HEK293T (cell line): Measurements from ENCODE around the gene CPB2.

ENCODE experiments used
- CTCF ChIA-PET: fragments of 350-600 bp; formaldehyde crosslinking; extraction: SDS; loops from one replicate; lab custom pipeline; 2021; ENCODE audit warnings: antibody characterized with exemption, inconsistent platforms; lab: Yijun Ruan, JAX
- POLR2A ChIA-PET: fragments of 350-600 bp; formaldehyde crosslinking; extraction: SDS; loops from one replicate; lab custom pipeline; 2020; ENCODE audit warnings: antibody characterized with exemption, inconsistent platforms; lab: Yijun Ruan, JAX
- DNase-seq: peaks from one replicate; pipeline ENCODE4 v3.0.0; 2012; ENCODE audit warnings: mixed read lengths; ENCODE audit errors: extremely low spot score
- ARNT ChIP-seq: fragments of 450-650 bp; IDR thresholded peaks from 2 replicates; pipeline ENCODE4 v1.6.1; 2017; ENCODE audit warnings: mild to moderate bottlenecking
- BHLHE40 ChIP-seq: fragments of 450-650 bp; IDR thresholded peaks from 2 replicates; pipeline ENCODE4 v1.6.1; 2016; ENCODE audit warnings: mild to moderate bottlenecking, moderate library complexity, borderline replicate concordance
- CTBP1 ChIP-seq: fragments of 450-650 bp; IDR thresholded peaks from 2 replicates; pipeline ENCODE4 v1.6.1; 2016; ENCODE audit warnings: borderline replicate concordance
- ELF4 ChIP-seq: fragments of 450-650 bp; IDR thresholded peaks from 2 replicates; pipeline ENCODE4 v1.6.1; 2017; ENCODE audit warnings: antibody characterized with exemption
- FOXA1 ChIP-seq: fragments of 450-650 bp; IDR thresholded peaks from 2 replicates; pipeline ENCODE4 v1.6.1; 2016; ENCODE audit warnings: mild to moderate bottlenecking
- FOXK2 ChIP-seq: fragments of 450-650 bp; IDR thresholded peaks from 2 replicates; pipeline ENCODE4 v1.6.1; 2016; ENCODE audit warnings: mild to moderate bottlenecking
- FOXM1 ChIP-seq: fragments of 450-650 bp; IDR thresholded peaks from 2 replicates; pipeline ENCODE4 v1.6.1; 2017; ENCODE audit warnings: mild to moderate bottlenecking, borderline replicate concordance
- HDGF ChIP-seq: fragments of 450-650 bp; IDR thresholded peaks from 2 replicates; pipeline ENCODE4 v1.6.1; 2017; ENCODE audit warnings: antibody characterized with exemption, borderline replicate concordance
- L3MBTL2 ChIP-seq: fragments of 450-650 bp; conservative IDR thresholded peaks from 2 replicates; pipeline ENCODE4 v1.6.1; 2016; ENCODE audit warnings: mild to moderate bottlenecking
- LEF1 ChIP-seq: fragments of 450-650 bp; IDR thresholded peaks from 2 replicates; pipeline ENCODE4 v1.6.1; 2017; ENCODE audit warnings: mild to moderate bottlenecking, borderline replicate concordance
- NFRKB ChIP-seq: fragments of 450-650 bp; IDR thresholded peaks from 2 replicates; pipeline ENCODE4 v1.6.1; 2016; ENCODE audit warnings: mild to moderate bottlenecking, moderate library complexity
- SP1 ChIP-seq: fragments of 450-650 bp; IDR thresholded peaks from 2 replicates; pipeline ENCODE4 v1.6.1; 2017
- SUZ12 ChIP-seq: fragments of 450-650 bp; IDR thresholded peaks from 2 replicates; pipeline ENCODE4 v1.6.1; 2016; ENCODE audit warnings: mild to moderate bottlenecking
- TARDBP ChIP-seq: fragments of 450-650 bp; IDR thresholded peaks from 2 replicates; pipeline ENCODE4 v1.6.1; 2016
- ZNF384 ChIP-seq: fragments of 450-650 bp; IDR thresholded peaks from 2 replicates; pipeline ENCODE4 v1.6.1; 2016
- TF ChIP-seq, protein P1 (sequence below): fragments of 450-650 bp; IDR thresholded peaks from 2 replicates; pipeline ENCODE4 v1.6.1; 2016

Gene CPB2

DNA sequence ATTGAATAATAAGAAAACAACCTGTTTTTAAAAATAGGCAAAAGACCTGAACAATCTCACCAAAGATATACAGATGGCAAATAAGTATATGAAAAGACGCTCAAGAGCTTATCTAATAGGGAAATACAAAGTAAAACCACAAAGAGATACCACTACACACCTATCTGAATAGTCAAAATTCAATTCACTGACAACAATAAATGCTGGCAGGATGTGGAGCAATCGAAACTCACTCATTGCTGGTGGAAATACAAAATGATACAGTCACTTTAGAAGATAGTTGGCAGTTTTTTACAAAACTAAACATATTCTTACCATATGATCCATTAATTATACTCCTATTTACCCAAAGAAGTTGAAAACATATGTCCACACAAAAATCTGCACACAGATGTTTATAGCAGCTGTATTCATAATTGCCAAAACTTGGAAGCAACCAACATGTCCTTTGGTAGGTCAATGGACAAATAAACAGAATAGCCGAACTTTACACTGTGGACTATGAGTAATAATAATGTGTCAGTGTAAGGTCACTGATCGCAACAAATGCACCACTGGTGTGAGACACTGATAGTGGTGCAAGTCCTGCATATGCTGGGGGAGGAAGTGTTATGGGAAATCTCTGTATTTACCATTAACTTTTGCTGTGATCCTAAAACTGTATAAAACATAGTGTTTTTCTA, 73.1 kb downstream of the CPB2 start:
- CTCF ChIA-PET = interaction anchor here (0.7 kb wide), 1 partner anchor 1944 kb away, joined by 3 read pairs; no protein-coding TSS in a partner anchor
- POLR2A ChIA-PET = no interaction called here
- no peak for DNase-seq
- no peak for TF ChIP-seq FOXA1
- no peak for TF ChIP-seq LEF1
- TF ChIP-seq CTBP1 = no peak
- TF ChIP-seq BHLHE40 = no peak
- no peak for TF ChIP-seq ARNT
- no peak for TF ChIP-seq TARDBP
- TF ChIP-seq ELF4 = no peak

DNA sequence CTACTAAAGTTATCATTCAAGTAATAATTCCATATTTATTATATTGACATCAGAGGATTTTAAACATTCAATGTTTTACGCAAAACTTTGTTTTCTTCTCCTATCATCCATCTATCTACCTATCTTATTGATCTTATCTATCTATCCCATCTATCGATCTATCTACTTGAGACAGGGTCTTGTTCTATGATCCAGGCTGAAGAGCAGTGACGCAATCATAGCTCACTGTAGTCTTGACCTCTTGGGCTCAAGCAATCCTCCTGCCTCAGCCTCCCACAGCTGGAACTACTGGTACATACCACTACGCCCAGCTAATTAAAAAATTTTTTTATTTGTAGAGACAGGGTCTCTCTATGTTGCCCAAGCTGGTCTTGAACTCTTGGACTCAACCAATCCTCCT, 79.7 kb downstream of the CPB2 start:
- ChIA-PET CTCF (no interaction called here), POLR2A (no interaction called here)
- DNase-seq = no peak
- TF ChIP-seq FOXK2 (no peak), SP1 (no peak), ZNF384 (no peak), FOXA1 (no peak), HDGF (no peak), L3MBTL2 (no peak), LEF1 (no peak), ELF4 (no peak), SUZ12 (no peak), CTBP1 (no peak), TARDBP (no peak), NFRKB (no peak), FOXM1 (no peak), BHLHE40 (no peak), ARNT (no peak)
- TF ChIP-seq, protein P1, sequence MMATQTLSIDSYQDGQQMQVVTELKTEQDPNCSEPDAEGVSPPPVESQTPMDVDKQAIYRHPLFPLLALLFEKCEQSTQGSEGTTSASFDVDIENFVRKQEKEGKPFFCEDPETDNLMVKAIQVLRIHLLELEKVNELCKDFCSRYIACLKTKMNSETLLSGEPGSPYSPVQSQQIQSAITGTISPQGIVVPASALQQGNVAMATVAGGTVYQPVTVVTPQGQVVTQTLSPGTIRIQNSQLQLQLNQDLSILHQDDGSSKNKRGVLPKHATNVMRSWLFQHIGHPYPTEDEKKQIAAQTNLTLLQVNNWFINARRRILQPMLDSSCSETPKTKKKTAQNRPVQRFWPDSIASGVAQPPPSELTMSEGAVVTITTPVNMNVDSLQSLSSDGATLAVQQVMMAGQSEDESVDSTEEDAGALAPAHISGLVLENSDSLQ = no peak

DNA sequence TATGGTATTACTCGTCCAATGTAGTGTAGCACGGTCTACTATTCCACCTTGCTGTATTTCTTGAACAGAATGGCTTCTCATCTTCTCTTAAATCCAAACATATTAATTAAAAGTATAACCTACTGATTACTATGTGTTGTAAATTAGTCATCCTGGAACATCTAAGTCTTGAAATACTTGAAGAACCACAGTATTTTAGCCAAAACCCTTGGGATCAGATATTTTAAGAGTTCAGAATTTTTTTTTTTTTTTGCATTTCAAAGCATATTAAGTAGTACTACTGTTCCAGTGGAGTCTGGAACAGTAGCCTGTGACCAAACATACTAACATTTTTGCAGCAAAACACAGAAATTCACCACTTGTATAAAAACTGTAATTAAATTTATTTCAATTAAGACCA, 82.4 kb downstream of the CPB2 start:
- no peak for TF ChIP-seq FOXM1
- TF ChIP-seq ELF4 = no peak
- TF ChIP-seq ARNT = no peak
- no peak for TF ChIP-seq FOXA1
- no peak for TF ChIP-seq LEF1
- no peak for TF ChIP-seq TARDBP
- no peak for TF ChIP-seq FOXK2
- TF ChIP-seq SUZ12 = no peak
- TF ChIP-seq, protein P1 = no peak
- no peak for TF ChIP-seq CTBP1
- no peak for TF ChIP-seq SP1
- TF ChIP-seq HDGF = no peak
- TF ChIP-seq BHLHE40 = no peak
- no peak for TF ChIP-seq ZNF384
- TF ChIP-seq L3MBTL2 = no peak
- no peak for TF ChIP-seq NFRKB
- ChIA-PET POLR2A (no interaction called here), CTCF (no interaction called here)
- no peak for DNase-seq

DNA sequence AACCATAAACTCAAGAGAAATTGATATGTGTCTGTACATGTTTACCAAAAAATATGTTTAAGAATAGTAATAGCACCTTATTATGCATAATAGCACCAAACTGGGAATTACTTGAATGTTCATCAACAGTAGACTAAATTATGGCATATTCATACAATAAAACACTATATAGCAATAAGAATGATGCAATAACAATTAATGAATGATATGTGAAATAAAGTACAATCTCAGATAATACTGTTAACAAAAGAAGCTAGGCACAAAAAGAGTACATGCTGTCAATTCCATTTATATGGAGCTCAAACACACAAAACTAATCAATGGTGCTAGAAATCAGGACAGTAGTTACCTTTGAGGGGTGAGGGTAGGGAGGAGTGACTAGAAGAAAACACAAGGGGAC, 88.6 kb downstream of the CPB2 start:
- no peak for TF ChIP-seq FOXA1
- DNase-seq = no peak
- POLR2A ChIA-PET = no interaction called here
- CTCF ChIA-PET = no interaction called here

DNA sequence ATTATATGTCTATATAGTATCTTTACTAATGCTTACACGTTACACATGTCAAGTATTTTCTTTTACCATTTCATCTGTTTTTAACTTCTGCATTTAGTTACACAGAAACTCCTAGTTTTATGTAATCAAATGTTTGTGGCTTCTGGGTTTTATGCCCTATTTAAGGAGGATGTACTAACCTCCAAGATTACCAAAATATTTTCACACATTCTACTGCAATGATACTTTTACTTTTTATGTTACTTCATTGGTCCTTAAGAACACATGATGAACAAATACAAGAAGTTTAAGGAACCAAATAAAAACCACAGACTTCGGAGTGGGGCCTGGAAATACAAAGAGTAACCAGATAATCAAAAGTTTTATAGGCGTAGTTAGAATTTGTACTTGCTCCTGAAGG, 89.5 kb downstream of the CPB2 start:
- CTCF ChIA-PET = no interaction called here
- POLR2A ChIA-PET = no interaction called here
- TF ChIP-seq BHLHE40 = no peak
- no peak for TF ChIP-seq HDGF
- TF ChIP-seq LEF1 = no peak
- TF ChIP-seq FOXA1 = no peak
- no peak for TF ChIP-seq L3MBTL2
- TF ChIP-seq ZNF384 = no peak
- TF ChIP-seq NFRKB = no peak
- no peak for TF ChIP-seq ELF4
- TF ChIP-seq ARNT = no peak
- no peak for TF ChIP-seq CTBP1
- TF ChIP-seq SP1 = no peak
- TF ChIP-seq, protein P1 = no peak
- no peak for TF ChIP-seq SUZ12
- no peak for TF ChIP-seq FOXM1
- no peak for TF ChIP-seq TARDBP
- TF ChIP-seq FOXK2 = no peak
- DNase-seq = no peak

DNA sequence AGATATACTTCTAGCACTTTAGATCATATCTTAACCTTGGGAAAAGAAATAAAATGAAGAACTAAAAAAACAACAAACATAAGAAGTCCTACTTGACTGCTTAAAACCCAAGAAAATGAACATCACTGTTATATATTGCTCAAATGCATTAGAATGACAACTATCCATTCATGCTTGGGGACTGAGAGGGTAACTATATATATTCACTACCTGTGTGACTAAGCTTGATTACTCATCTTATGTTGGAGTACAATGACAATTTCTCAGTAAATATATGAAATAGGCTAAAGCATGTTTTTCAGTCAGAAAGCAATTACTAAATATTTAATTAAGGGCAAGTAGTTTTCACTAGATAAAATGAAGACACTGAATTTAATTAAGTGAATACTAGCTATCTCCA, 92.4 kb downstream of the CPB2 start:
- POLR2A ChIA-PET = no interaction called here
- DNase-seq = no peak
- CTCF ChIA-PET = no interaction called here
- TF ChIP-seq, protein P1 = no peak
- TF ChIP-seq FOXM1 = no peak
- TF ChIP-seq ZNF384 = no peak
- no peak for TF ChIP-seq CTBP1
- no peak for TF ChIP-seq HDGF
- no peak for TF ChIP-seq NFRKB
- no peak for TF ChIP-seq L3MBTL2
- no peak for TF ChIP-seq LEF1
- no peak for TF ChIP-seq SUZ12
- TF ChIP-seq TARDBP = no peak
- no peak for TF ChIP-seq SP1
- TF ChIP-seq ARNT = no peak
